GM21367 (cell line): Measurements from ENCODE around the gene HMGB2.

Experiments
- ATAC-seq: cut with Tn5 transposase; IDR thresholded peaks from one replicate; pipeline ENCODE4 v1.9.1; 2021; ENCODE audit not compliant: unreplicated experiment

The HMGB2 gene

DNA sequence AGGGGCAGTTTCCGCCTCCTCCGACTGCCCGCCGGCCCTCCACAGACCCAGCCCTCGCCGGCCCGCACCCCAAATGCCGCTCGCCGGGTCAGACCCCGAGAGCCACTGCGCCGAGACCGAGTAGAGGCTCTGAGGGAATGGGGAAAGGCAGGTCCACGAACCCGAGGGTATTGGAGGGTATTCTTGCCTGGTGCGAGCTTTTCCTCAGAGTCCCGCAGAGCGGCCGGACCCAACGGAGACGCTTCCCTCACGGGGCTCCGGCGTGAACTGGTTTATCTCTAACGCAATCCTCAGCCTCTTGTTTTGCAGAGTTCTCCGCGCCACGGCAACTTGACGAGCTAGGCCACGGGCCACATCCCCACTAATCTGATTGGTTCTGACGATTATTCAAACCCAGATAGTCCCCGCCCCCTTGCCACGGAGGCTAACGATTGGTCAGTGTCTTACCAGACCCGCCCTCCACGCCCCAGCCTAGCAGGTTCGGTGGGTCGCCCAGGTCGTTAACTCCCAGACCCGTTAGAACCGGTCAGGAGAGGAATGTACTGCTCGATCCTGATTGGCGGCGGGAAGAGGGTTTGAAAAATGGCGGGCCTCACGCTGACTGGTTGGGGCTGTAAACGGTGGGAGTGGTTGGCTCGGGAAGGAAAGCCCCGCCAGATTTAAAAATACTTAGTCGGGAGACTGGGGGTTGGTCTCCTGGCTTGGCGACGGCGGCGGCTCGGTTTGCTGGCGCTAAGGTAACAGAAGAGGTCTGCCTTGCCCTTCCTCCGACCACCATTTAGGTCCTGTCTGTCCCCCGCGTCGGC lies at the start of gene HMGB2:
TSS of gene HMGB2 (minus strand) at position 274 of the 806 bp plus-strand sequence. CDS start 709 bp downstream, outside the sequence.
- ATAC-seq: peak; percentile 94

GRCh38 chr4:173382349-173382748 lies 48.2 kb upstream of the HMGB2 start:
- ATAC-seq: no peak

GRCh38 chr4:173381610-173382009 lies 47.5 kb upstream of the HMGB2 start:
- ATAC-seq: no peak

GRCh38 chr4:173380987-173381386 lies 46.8 kb upstream of the HMGB2 start:
- ATAC-seq: peak; percentile 56

- no peak for ATAC-seq
Measured at GRCh38 chr4:173379929-173380328, 45.8 kb upstream of the HMGB2 start.

DNA sequence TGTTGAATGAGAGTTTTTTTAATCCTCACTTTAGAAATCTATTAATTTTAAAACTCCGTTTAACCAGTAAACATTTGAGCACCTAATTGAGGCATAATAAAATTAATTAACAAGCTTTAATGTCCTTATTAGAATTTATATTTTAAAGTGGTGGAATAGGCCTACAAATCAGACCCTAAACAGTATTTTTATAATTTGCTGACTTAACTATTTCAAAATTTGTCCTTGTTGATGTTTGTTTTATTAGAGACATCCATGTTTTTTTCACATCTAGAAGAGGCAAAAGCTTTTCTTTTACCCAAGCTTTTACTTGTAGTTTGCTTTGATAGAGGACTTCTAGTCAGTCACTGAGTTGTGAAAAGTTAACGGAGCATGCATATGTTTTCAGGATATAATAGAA lies 40.4 kb upstream of the HMGB2 start:
- ATAC-seq: no peak

GRCh38 chr4:173371292-173372192 lies 37.4 kb upstream of the HMGB2 start:
- ATAC-seq: peak; percentile 12

DNA sequence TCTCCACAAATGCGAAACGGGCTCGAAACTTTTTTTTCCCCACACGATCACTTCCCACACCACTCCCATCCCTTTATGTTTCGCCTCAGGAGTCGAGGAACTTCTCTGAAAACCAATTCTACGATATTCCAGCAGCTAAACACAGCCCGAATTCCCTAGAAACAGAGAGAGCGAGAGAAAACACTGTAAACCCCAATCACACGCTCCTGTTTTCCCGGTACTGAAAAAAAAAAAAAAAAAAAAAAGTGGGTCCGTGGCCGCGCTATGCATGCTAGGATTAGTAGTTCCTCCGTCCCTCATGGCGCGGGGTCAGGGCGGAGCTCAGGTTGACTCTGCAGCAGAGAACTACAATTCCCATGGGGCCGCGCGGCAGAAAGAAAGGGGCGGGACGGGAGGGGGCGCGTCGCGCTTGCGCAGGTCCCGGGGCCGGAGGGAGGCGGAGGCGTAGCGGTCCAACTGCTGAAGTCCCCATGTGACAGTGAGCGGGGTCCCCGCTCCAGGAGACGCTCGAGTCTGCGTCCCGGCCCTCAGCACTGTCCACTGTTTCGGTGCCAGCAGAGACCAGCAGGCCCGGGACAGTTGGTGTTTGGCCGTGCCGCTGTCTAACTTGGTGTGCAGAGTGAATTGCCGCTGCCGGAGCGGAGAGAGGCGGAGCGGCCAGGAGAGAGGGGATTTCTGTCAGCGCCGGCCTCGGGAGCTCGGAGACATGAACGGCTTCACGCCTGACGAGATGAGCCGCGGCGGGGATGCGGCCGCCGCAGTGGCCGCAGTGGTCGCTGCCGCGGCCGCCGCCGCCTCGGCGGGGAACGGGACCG lies 36.5 kb upstream of the HMGB2 start, which contains the start of gene SAP30:
TSS of gene SAP30 (plus strand) at position 478 of the 815 bp plus-strand sequence. CDS start at position 707, 229 bp downstream.
- ATAC-seq: peak; percentile 67

DNA sequence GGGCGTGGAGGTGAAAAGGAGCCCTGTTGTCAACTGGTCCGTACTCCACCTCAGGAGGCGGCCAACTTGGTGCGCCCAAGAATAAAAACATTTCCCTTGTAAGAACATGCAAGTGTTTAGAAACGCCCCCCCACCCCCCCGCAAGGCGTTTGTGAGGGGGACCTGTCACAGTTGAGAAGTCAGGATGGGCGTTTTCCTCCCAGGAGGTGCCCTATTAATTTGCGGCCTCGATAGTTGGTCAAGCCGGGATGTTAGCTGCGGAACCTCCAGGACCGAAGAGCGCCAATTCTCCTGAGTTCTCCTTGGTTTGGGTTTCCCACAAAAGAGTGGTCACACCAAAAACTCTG lies 35.9 kb upstream of the HMGB2 start:
- peak; percentile 1 for ATAC-seq

GRCh38 chr4:173367946-173368345 lies 33.8 kb upstream of the HMGB2 start:
- no peak for ATAC-seq

GRCh38 chr4:173367285-173367684 lies 33.1 kb upstream of the HMGB2 start:
- ATAC-seq: peak; percentile 23

DNA sequence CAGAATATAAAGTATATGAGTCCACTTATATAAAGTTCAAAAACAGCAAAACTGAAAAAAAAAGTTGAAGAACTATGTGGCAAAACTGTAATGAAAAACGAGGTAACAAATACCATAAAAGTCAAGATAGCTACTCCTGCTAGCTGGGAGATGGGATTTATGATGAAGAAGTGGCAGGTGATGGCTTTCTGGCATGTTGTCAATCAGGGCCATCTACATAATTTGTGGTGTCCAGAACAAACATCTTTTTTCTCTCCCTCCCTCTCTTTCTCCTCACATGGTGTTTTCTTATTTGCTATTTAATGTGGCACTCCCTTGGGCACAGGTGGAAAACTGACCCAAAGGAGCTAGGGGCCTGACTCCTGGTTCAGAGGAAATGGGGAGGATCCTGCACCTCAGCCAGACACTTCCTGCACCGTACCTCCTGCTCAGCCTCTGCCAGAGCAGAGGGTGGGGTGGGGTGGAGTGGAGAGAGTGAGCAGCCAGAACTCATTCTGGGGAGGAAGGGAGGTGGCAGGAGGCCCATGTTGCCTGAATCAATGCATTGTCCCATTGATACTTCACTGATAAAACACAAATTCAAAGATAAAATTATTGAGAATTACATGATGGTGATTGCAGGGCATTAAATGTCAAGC lies 31.3 kb upstream of the HMGB2 start:
- no peak for ATAC-seq

- ATAC-seq: no peak
Measured at GRCh38 chr4:173362666-173363065, 28.5 kb upstream of the HMGB2 start.

DNA sequence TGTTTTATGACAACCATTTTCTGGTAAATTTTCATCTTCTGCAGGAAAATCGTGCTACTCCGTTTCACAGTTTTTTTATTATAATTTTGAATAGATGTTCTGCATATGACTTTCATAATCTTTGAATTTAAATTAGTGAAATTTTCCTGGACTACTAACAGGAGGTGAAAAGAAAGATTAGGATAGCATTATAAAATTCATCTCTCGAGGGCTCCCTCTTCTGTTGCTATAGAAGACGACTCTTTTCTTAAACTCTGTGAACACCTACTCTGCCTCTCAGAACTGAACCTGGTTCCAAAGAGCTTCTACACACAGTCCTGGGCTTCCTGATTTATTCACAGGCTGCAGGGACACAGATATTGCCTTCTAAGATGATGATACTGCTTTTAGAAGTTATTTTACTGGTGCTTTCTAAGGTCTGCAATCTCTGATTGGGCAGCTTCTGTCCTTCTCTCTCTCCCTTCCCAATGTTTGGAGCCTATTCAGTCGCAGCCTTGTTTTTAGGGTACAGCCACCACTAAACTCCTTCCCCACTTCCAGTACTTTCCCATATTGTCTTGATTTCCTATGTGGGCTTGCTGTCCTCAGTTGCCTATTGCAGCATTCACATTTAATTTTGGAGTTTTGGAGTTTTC lies 26.5 kb upstream of the HMGB2 start:
- ATAC-seq: no peak

GRCh38 chr4:173357939-173358338 lies 23.8 kb upstream of the HMGB2 start:
- ATAC-seq: no peak

- ATAC-seq: no peak
Measured at GRCh38 chr4:173347467-173347866, 13.3 kb upstream of the HMGB2 start.

- ATAC-seq: no peak
Measured at GRCh38 chr4:173346074-173346473, 11.9 kb upstream of the HMGB2 start.

DNA sequence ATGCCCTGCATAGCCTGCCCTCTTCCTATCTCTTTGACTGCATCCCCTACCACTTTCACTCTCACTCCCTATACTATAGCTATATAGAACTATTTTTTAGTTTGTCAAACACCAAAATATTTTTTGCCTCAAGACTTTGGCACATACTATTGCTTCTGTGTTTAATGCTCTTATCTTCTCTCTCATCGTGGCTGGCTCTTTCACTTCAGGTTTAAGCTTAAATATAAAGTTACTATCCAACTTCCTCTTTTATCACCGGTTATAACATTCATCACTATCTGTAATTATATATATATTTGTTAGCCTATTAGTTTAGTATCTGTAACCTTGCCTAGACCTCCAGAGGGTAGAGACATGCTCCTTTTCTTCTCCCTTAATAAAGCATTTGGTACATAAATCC lies 11.5 kb upstream of the HMGB2 start:
- no peak for ATAC-seq

DNA sequence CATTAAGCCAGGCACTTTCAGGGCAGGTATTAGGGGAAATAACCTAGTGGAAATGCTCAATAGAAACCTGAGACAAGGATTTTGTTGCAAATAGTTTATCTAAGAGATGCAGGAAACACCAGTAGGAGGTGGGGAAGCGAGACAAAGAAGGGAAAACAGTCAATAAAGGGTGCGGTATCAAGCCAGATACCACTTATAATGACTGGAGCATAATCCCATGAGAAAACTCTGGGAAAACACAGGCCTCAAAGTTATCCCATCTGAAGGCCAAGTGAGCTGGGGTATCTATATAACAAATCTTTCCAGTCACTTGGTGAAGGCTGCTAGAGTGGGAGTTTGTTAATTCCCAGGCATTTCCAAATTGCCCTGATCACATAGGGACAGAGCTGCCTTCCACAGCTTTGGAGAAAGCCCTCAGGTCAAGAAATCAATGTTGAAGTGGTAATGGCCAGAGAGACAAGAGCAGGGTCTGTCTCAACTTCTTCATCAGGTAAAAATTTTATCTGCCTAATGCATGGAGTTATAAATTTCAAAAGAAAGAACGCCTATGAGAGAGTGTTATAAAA lies 9.8 kb upstream of the HMGB2 start:
- ATAC-seq: no peak

GRCh38 chr4:173337463-173337862 lies 3.3 kb upstream of the HMGB2 start:
- ATAC-seq: no peak
